Measurements from ENCODE around the gene IGF2BP2.

Gene IGF2BP2

DNA sequence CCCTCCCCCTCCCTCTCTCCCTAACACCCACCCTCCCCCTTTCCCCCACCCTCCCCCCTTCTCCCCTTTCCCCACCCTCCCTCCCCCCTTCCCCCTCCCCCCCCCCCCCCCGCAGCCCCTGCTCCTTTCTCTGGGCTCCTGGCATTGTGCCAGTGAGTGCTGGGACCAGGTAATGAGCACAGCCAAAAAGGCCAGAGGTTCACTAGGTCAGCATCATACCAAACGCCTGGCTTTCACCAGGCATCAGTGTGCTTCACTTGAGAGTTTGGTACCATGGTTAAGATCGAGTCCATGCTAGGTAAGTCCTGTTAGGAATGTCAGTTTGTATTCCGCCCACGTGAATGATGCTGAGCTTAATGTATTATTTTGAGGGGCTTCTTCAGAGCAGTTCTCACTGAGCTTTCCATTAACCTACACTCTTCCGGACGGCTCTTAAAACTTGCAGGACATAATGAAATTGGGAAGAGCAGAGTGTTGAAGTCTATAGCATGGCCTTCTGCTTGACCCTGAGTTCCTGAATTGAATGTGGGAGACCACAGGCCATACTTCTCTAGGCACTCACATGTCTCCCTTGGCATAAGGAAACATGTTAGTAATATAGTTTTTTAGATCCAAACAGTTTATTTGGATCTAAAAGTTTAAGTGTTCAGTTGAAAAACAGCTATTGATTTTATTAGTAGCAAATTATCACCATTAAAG lies 193.2 kb downstream of the IGF2BP2 start:
- DNase-seq = no peak

DNA sequence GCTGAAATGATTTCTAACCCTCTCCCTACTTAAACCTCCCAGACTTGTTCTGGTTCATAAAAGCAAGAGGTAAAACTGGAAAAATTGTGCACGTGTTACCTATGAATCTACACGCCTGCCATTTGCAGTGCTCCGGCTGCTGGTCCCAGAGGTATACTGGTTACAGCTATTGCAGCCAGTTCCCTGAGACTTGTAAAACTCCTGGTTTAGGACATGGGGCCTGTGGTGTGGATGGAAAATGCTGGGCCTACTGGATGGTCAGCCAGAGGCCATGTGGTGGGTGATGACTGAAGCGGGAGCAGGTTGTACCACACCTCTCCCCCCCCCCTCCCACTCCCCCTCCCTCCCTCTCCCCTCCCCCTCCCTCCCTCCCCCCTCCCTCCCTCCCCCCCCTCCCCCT lies 193.7 kb downstream of the IGF2BP2 start:
- no peak for DNase-seq

DNA sequence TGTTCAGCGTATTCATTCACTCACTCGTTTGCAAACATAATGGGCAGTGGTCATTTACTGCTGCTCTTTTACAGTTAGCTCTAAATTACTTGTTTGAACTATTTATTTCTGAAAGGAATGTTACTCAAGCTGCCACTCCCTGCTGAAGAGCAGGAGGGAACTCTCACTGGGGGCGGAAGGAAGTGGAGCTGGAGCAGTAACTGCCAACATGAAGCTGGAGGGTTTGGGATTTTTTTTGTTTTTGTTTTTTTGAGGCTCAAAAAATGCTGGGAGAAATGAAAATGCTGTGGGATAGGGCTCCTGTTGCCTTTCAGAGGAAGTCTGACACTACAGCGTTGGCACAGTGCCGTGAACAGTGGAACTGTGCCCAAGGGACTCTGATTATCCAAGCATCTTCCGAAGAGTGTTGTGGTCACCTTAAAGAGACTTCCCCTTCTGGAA lies 194.6 kb downstream of the IGF2BP2 start:
- DNase-seq = no peak

GRCh38 chr3:185629554-185630181 lies 195.2 kb downstream of the IGF2BP2 start:
- no peak for DNase-seq

- DNase-seq = no peak
Measured at GRCh38 chr3:185625784-185626183, 199.1 kb downstream of the IGF2BP2 start.

GRCh38 chr3:185623939-185624665 lies 200.7 kb downstream of the IGF2BP2 start:
- no peak for DNase-seq

DNA sequence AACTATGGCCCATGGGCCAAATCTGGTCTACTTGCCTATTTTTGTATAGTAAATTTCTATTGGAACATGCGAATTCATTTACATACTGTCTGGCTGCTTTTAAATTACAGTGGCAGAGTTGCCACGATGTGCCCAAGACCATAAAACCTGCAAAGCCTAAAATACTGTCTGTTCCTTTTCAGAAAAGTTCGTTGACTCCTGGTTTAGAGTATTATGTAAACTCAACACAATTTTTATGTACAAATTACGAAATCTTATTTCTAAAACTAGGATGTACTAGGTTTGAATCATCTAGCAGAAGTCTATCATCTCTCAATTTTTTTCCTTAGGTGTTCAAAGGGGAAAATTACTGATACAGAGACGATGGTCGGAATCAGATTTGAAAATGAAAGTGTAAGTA lies 211.8 kb downstream of the IGF2BP2 start:
- no peak for DNase-seq

GRCh38 chr3:185606196-185606595 lies 218.6 kb downstream of the IGF2BP2 start:
- DNase-seq = no peak

DNA sequence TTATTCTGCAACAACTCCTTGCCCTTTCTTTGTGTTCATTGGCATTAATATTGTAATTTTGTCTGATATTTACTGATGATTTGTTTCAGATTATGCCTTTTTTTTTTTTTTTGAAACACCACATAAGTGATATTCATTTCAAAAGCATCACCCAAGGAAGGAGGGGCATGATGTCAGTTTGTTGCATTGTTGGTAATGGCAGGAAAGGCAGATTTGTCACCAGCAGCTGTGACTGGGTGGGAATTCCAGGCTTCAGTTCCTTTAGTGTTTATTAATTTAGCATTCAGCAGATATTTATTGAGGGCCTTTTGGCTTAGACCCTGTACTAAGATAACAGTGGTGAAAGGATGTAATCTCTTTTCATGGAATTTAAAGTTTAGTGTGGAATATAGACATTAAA lies 219.3 kb downstream of the IGF2BP2 start:
- DNase-seq = no peak

DNA sequence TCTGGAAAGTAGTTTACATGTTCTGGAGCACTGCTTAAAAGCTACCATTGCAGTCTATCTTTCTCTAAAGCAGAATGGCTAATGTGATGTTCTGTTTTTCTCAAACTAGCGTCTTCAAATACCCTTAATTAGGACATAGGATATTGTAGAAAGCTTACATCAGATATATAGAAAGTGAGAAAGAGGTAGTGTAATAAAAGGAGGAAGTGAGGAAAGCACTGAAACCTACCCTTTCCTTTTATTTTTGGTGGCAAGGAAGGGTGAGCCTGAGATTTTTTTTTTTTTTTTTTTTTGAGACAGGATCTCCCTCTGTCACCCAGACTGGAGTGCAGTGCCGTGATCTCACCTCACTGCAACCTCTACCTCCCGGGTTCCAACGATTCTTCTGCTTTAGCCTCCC lies 229.3 kb downstream of the IGF2BP2 start:
- no peak for DNase-seq

DNA sequence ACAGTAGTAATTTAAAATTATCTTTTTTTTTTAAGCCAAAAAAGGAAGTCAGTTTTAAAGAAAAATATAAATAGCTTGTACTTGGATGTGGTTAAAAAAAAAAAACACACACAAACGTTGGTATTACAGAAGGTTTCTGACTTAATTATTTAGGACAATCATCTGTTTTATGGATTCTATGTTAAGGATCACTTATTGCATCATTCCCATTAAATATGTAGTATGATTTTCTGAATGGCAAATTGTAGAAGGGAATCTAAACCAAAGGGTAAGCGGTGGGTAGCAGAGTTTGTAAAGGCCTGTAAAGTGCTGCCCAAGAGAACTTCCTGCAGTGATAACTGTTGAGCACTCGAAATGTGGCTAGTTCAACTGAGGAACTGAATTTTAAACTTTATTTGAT lies 230.8 kb downstream of the IGF2BP2 start:
- DNase-seq = no peak
